Panc1 (cell line): ENCODE results near the gene GALNT13.

ENCODE experiments used
- CTCF ChIP-seq: fragments of 450-650 bp; IDR thresholded peaks from 2 replicates; pipeline ENCODE4 v1.5.1; 2017; ENCODE audit warnings: mild to moderate bottlenecking
- POLR2AphosphoS5 ChIP-seq: IDR thresholded peaks from 2 replicates; pipeline ENCODE4 v1.6.1; 2012; ENCODE audit warnings: mild to moderate bottlenecking, low read depth, low read length, moderate library complexity

- no peak for TF ChIP-seq CTCF
- TF ChIP-seq POLR2AphosphoS5 = no peak
Observed at GRCh38 chr2:154243685-154244084, 372.0 kb downstream of the GALNT13 start.
